ENCODE measurements around the gene ERC2.

Gene ERC2

GRCh38 chr3:56314842-56315241 is 153.4 kb downstream of the ERC2 start:
- no peak overlapping the region for H3K4me3 ChIP-seq (ENCODE audit: low read length)
- H3K9me3 ChIP-seq (ENCODE audit: low read length): no peaks in the 10 kb centered on the region
- no peaks in the 10 kb centered on the region for H3K36me3 ChIP-seq (ENCODE audit: insufficient read depth, low read length)
- H3K27me3 ChIP-seq (ENCODE audit: insufficient read depth, low read length): no peaks in the 10 kb centered on the region
- peaks cover 17% of the 10 kb centered on the region for H3K4me1 ChIP-seq (ENCODE audit: insufficient read depth, low read length)
- H2AFZ ChIP-seq (ENCODE audit: low read depth, low read length): no peak overlapping the region

DNA sequence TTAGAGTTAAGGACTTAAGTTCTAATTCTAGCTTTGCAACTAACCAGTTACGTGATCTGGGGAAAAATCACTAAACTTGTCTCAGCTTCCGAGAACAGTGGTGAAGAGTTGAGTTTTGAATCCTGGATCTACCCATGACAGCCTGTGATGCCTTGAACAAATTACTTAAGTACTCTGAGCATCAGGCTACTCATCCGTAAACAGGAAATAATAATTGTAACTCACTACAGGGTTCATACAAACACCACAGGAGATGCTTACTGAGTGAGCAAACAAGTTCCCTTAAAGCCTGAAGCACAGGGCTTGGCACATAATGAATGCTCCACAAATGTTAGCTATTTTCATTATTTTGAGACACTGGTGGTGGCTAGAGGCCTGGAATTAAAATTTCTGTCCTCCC is 158.8 kb downstream of the ERC2 start:
- H3K9me3 ChIP-seq (ENCODE audit: low read length): no peaks in the 10 kb centered on the region
- no peaks in the 10 kb centered on the region for H3K27me3 ChIP-seq (ENCODE audit: insufficient read depth, low read length)
- H3K4me3 ChIP-seq (ENCODE audit: low read length): no peak overlapping the region
- H3K4me1 ChIP-seq (ENCODE audit: insufficient read depth, low read length): no peaks in the 10 kb centered on the region
- no peak overlapping the region for H2AFZ ChIP-seq (ENCODE audit: low read depth, low read length)
- no peaks in the 10 kb centered on the region for H3K36me3 ChIP-seq (ENCODE audit: insufficient read depth, low read length)

DNA sequence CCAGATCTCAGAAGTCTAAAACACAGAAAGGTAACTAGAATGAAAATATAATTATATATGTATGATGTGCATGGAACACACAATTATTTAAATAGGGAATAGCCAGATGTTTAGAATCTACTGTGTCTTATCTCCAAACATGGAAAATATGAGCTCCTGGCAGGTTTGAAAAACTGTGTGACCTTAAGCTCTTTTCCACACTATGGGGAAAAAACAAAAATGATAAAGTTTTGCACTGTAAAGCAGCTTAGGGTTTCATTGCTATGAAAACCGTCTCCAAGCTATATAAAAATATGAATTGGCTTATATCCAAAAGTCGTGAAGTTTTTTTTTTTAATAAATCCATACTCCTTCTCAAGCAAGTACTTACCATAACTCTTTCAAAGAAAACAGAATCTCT is 159.8 kb downstream of the ERC2 start:
- Histone ChIP-seq H3K4me3 (ENCODE audit: low read length) (no peak overlapping the region), H3K4me1 (ENCODE audit: insufficient read depth, low read length) (peaks cover under 1% of the 10 kb centered on the region), H3K36me3 (ENCODE audit: insufficient read depth, low read length) (no peaks in the 10 kb centered on the region), H2AFZ (ENCODE audit: low read depth, low read length) (no peak overlapping the region), H3K9me3 (ENCODE audit: low read length) (no peaks in the 10 kb centered on the region), H3K27me3 (ENCODE audit: insufficient read depth, low read length) (no peaks in the 10 kb centered on the region)

DNA sequence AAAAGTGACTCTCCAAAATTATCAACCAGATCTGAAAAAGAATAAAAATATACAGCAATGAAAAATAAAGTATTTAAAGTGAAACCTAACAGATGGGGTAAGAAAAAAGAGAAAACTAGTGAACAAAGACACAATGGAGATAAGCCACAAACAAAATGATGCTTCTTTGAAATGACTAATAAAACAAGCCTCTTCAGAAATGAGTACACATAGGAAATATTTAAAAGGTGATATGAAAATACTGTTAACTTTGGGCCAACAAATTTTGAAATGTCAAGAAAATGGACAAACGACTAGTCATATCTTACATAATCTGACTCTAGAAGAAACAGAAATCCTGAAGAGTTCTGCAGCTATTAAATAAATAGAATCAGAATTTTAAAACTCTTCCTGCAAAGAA is 164.2 kb downstream of the ERC2 start:
- H2AFZ ChIP-seq (ENCODE audit: low read depth, low read length): no peak overlapping the region
- peaks cover 4% of the 10 kb centered on the region for H3K4me1 ChIP-seq (ENCODE audit: insufficient read depth, low read length)
- no peaks in the 10 kb centered on the region for H3K27me3 ChIP-seq (ENCODE audit: insufficient read depth, low read length)
- H3K36me3 ChIP-seq (ENCODE audit: insufficient read depth, low read length): no peaks in the 10 kb centered on the region
- H3K4me3 ChIP-seq (ENCODE audit: low read length): no peak overlapping the region
- no peaks in the 10 kb centered on the region for H3K9me3 ChIP-seq (ENCODE audit: low read length)

DNA sequence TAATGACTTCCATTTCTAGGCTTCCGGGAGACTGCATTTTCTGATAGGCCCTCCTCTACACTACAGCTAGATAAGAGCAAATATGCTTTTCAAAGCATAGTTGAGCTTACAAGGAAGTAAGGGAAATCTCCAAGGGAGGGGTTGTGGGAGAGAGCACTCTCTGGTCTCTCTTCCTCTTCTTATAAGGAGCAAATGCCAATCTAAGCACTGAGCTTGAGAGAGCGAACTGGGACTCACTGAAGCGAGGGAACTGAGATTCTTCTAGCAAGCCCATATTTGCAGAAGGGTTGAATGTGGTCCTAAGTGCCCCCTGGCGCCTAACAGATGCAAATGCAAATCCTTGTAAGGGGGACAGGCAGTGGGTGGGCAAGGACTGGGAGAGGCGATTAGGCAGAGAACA is 164.8 kb downstream of the ERC2 start:
- no peaks in the 10 kb centered on the region for H3K9me3 ChIP-seq (ENCODE audit: low read length)
- no peak overlapping the region for H3K4me3 ChIP-seq (ENCODE audit: low read length)
- H3K27me3 ChIP-seq (ENCODE audit: insufficient read depth, low read length): no peaks in the 10 kb centered on the region
- H2AFZ ChIP-seq (ENCODE audit: low read depth, low read length): no peak overlapping the region
- peaks cover 4% of the 10 kb centered on the region for H3K4me1 ChIP-seq (ENCODE audit: insufficient read depth, low read length)
- no peaks in the 10 kb centered on the region for H3K36me3 ChIP-seq (ENCODE audit: insufficient read depth, low read length)

DNA sequence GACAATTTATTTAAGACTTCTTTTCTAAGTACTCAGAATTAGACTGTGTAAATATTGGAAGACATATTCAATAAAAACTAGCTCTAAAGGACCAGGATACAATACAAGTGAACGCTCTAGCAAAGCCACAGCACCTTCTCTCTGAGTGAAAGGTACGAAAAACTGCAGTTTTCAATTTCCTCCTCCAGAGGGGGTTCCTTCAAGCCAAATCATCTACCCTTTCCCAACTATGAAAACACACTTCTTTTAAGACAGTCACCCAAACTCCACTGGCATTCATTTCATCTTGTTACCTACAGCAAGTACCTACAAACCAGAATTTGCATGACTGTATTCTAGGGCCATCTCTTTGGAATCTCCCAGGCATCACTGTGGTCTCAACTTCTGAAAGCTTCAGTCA is 165.8 kb downstream of the ERC2 start:
- peaks cover 4% of the 10 kb centered on the region for H3K4me1 ChIP-seq (ENCODE audit: insufficient read depth, low read length)
- no peaks in the 10 kb centered on the region for H3K9me3 ChIP-seq (ENCODE audit: low read length)
- H3K4me3 ChIP-seq (ENCODE audit: low read length): no peak overlapping the region
- H3K27me3 ChIP-seq (ENCODE audit: insufficient read depth, low read length): no peaks in the 10 kb centered on the region
- no peak overlapping the region for H2AFZ ChIP-seq (ENCODE audit: low read depth, low read length)
- no peaks in the 10 kb centered on the region for H3K36me3 ChIP-seq (ENCODE audit: insufficient read depth, low read length)

DNA sequence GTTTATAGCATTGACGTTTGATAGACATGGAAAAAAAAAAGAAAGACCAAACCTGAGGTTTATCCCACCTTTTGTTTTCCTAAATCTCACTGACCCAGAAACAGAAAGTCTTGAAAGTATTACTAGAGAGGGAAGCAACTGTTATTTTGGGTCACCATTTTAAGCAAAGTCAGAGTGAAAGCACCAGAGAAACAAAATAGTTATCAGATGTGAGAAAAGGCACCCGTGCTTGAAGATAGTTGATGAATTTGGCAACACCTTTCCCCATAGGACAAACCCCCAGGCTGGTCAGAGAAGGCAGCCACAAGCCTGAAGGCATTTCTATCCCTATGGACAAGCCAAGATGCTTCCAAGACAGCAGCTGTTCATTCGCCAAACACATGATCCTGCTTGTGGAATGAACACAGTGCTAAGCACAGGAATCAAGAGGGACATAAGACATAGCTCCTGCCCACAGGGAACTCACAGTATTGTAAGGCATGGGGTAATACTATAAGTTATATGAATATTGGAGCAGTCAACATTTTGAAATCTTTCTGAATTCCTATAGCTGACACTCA is 170.9 kb downstream of the ERC2 start:
- Histone ChIP-seq H2AFZ (ENCODE audit: low read depth, low read length) (no peak overlapping the region), H3K9me3 (ENCODE audit: low read length) (no peaks in the 10 kb centered on the region), H3K4me3 (ENCODE audit: low read length) (no peak overlapping the region), H3K36me3 (ENCODE audit: insufficient read depth, low read length) (peaks cover 2% of the 10 kb centered on the region), H3K27me3 (ENCODE audit: insufficient read depth, low read length) (no peaks in the 10 kb centered on the region), H3K4me1 (ENCODE audit: insufficient read depth, low read length) (peaks cover 10% of the 10 kb centered on the region)

GRCh38 chr3:56296361-56296760 is 171.9 kb downstream of the ERC2 start:
- Histone ChIP-seq H3K9me3 (ENCODE audit: low read length) (no peaks in the 10 kb centered on the region), H3K4me1 (ENCODE audit: insufficient read depth, low read length) (peaks cover 14% of the 10 kb centered on the region), H2AFZ (ENCODE audit: low read depth, low read length) (no peak overlapping the region), H3K36me3 (ENCODE audit: insufficient read depth, low read length) (peaks cover 2% of the 10 kb centered on the region), H3K4me3 (ENCODE audit: low read length) (no peak overlapping the region), H3K27me3 (ENCODE audit: insufficient read depth, low read length) (no peaks in the 10 kb centered on the region)

DNA sequence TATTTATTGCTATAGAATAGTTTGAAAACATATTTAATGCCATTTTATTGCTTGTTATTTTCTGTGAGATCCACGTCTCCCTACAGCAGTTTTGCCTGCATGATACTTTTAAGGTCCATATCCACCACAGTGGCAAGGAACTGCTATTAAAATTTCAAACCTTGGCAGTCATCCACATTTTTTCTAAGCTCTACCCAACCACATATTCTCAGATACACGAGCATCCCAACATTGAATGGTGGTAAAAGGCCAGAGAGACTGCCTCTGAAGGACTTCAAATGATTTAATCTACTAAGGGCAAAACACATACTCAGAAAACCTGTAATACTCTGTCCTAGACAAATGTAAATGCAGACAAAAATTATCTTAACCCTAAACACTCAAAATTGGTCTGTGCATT is 173.1 kb downstream of the ERC2 start:
- peaks cover 16% of the 10 kb centered on the region for H3K4me1 ChIP-seq (ENCODE audit: insufficient read depth, low read length)
- H2AFZ ChIP-seq (ENCODE audit: low read depth, low read length): no peak overlapping the region
- H3K36me3 ChIP-seq (ENCODE audit: insufficient read depth, low read length): peaks cover 2% of the 10 kb centered on the region
- no peak overlapping the region for H3K4me3 ChIP-seq (ENCODE audit: low read length)
- H3K9me3 ChIP-seq (ENCODE audit: low read length): no peaks in the 10 kb centered on the region
- no peaks in the 10 kb centered on the region for H3K27me3 ChIP-seq (ENCODE audit: insufficient read depth, low read length)

- no peak overlapping the region for H3K4me3 ChIP-seq (ENCODE audit: low read length)
- no peak overlapping the region for H2AFZ ChIP-seq (ENCODE audit: low read depth, low read length)
- H3K36me3 ChIP-seq (ENCODE audit: insufficient read depth, low read length): peaks cover 2% of the 10 kb centered on the region
- H3K4me1 ChIP-seq (ENCODE audit: insufficient read depth, low read length): peaks cover 16% of the 10 kb centered on the region
- no peaks in the 10 kb centered on the region for H3K27me3 ChIP-seq (ENCODE audit: insufficient read depth, low read length)
- no peaks in the 10 kb centered on the region for H3K9me3 ChIP-seq (ENCODE audit: low read length)
Observed at GRCh38 chr3:56294286-56294685, 174.0 kb downstream of the ERC2 start.

GRCh38 chr3:56291953-56292352 is 176.3 kb downstream of the ERC2 start:
- H2AFZ ChIP-seq (ENCODE audit: low read depth, low read length): no peak overlapping the region
- peaks cover 2% of the 10 kb centered on the region for H3K36me3 ChIP-seq (ENCODE audit: insufficient read depth, low read length)
- H3K4me3 ChIP-seq (ENCODE audit: low read length): no peak overlapping the region
- H3K4me1 ChIP-seq (ENCODE audit: insufficient read depth, low read length): peaks cover 16% of the 10 kb centered on the region
- no peaks in the 10 kb centered on the region for H3K27me3 ChIP-seq (ENCODE audit: insufficient read depth, low read length)
- no peaks in the 10 kb centered on the region for H3K9me3 ChIP-seq (ENCODE audit: low read length)

DNA sequence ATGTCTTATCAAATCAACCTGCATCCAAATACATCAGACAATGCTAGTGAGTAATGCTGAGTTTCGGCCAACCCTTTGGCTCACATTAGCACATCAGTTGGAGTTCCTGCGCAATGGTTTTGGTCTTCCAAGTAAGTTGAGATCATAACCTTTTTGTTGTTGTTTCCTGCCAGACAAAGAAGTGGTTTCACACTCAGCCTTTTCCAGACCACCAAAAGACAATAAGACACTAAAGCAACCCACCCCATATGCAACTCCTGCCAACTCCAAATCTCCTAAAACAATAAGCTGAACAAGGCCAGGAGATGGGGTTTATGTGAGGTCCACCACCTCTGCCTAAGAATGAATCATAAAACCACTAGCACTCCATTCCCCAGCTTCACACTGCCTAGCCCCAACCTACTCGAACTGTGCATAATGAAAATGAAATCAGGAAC is 177.0 kb downstream of the ERC2 start:
- Histone ChIP-seq H2AFZ (ENCODE audit: low read depth, low read length) (no peak overlapping the region), H3K9me3 (ENCODE audit: low read length) (no peaks in the 10 kb centered on the region), H3K4me1 (ENCODE audit: insufficient read depth, low read length) (peaks cover 9% of the 10 kb centered on the region), H3K36me3 (ENCODE audit: insufficient read depth, low read length) (peaks cover 2% of the 10 kb centered on the region), H3K4me3 (ENCODE audit: low read length) (no peak overlapping the region), H3K27me3 (ENCODE audit: insufficient read depth, low read length) (no peaks in the 10 kb centered on the region)

DNA sequence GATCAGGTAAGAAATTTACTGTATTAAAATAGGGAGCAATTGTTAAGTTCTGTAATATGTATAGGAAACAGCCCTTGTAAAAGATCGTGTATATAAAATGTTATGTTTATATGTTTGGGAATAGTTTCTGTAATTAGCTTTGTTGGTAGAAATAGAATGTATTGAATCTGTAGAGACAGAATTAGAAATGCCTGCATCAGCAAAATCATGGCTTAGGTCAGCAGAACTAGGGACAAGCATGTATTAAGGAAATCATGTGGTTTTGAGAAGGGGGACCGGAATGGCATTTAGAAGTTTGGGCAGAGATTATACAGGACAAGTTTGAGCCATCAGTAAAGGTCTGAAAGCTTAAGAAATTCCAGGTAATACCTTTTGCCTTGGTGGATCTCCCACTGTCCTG is 177.9 kb downstream of the ERC2 start:
- no peak overlapping the region for H2AFZ ChIP-seq (ENCODE audit: low read depth, low read length)
- no peaks in the 10 kb centered on the region for H3K36me3 ChIP-seq (ENCODE audit: insufficient read depth, low read length)
- no peaks in the 10 kb centered on the region for H3K27me3 ChIP-seq (ENCODE audit: insufficient read depth, low read length)
- H3K4me1 ChIP-seq (ENCODE audit: insufficient read depth, low read length): peaks cover 6% of the 10 kb centered on the region
- no peak overlapping the region for H3K4me3 ChIP-seq (ENCODE audit: low read length)
- no peaks in the 10 kb centered on the region for H3K9me3 ChIP-seq (ENCODE audit: low read length)

DNA sequence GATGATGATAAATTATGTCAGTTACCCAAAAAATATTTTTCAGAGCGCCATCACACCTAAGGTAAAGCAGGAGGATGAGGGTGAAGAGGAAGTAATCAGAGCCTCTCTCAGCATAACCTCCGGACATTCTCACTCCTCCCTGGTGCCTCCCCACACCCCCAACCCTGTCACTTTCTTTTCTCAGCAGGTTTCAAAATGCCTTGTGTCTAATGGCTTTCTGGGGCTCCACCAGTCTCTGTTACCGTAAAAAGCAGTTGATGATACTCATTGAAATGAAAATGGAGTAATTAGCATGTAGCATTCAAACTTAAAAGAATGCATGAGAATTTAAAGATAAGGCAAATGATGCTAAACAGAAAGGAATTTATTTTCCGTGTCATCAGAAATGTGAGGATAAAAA is 180.0 kb downstream of the ERC2 start:
- no peak overlapping the region for H2AFZ ChIP-seq (ENCODE audit: low read depth, low read length)
- H3K36me3 ChIP-seq (ENCODE audit: insufficient read depth, low read length): no peaks in the 10 kb centered on the region
- H3K4me1 ChIP-seq (ENCODE audit: insufficient read depth, low read length): peaks cover 6% of the 10 kb centered on the region
- H3K27me3 ChIP-seq (ENCODE audit: insufficient read depth, low read length): no peaks in the 10 kb centered on the region
- H3K4me3 ChIP-seq (ENCODE audit: low read length): no peak overlapping the region
- no peaks in the 10 kb centered on the region for H3K9me3 ChIP-seq (ENCODE audit: low read length)
